ENCODE measurements around the gene SLC2A6. TPM values are rescaled to one million over a fixed set of nuclear protein-coding genes. Genes with fewer than 3 reads are reported as not detected.

Gene SLC2A6
- total and polyA plus RNA-seq, 2 of the 8 experiments (the other 6 are each of a cell fraction or from before 2014, with no cell fraction given), result 16.6 to 17.8 TPM

GRCh38 chr9:133463234-133463863, 15.6 kb downstream of the SLC2A6 start:
- no peak overlapping the region for H2BK5ac ChIP-seq (ENCODE audit: low read depth, low read length)
- no peaks in the 10 kb centered on the region for H3K36me3 ChIP-seq (ENCODE audit: control insufficient read depth in 2 of 4, insufficient read depth in 4 of 4, low read length in 3 of 4)
- peaks cover 0 to 13% of the 10 kb centered on the region in 2 experiments; a peak in 2 of 4 replicates for H3K79me2 ChIP-seq (ENCODE audit: control insufficient read depth in 1 of 2, insufficient read depth in 2 of 2, low read length in 2 of 2)
- H3K14ac ChIP-seq (ENCODE audit: insufficient read length), result no peak overlapping the region
- peak in 1 of 2 experiments; percentile 64 for DNase-seq (ENCODE audit: low read depth in 1 of 2, low spot score in 2 of 2)
- no peak overlapping the region for H2BK15ac ChIP-seq (ENCODE audit: low read length)
- no peak overlapping the region for H3K9ac ChIP-seq (replicated peaks in 1 of 4; ENCODE audit: extremely low read depth in 1 of 4, low read depth in 3 of 4, low read length in 3 of 4)
- H3K23me2 ChIP-seq (ENCODE audit: low read depth, low read length), result peaks cover 7% of the 10 kb centered on the region; the same call in 1 of the 2 replicates
- H2AK5ac ChIP-seq (ENCODE audit: low read depth, low read length), result no peak overlapping the region
- H3K4me1 ChIP-seq (replicated peaks in 1 of 4; ENCODE audit: control insufficient read depth in 3 of 4, insufficient read depth in 4 of 4, low read length in 3 of 4), result peaks cover 2 to 15% (median 11%) of the 10 kb centered on the region in 4 experiments
- 90% methylated on average over 22 of the region's 22 CpGs; no CpG with 5 or more reads in 1 of the 2 experiments for WGBS, 2 experiments (ENCODE audit: extremely low coverage in 1 of 2, insufficient coverage in 1 of 2, insufficient read length in 1 of 2, insufficient replicate concordance in 2 of 2, low coverage in 1 of 2, low lambda C conversion rate in 2 of 2, missing lambda C conversion rate in 1 of 2)
- no peak overlapping the region for H3K4me3 ChIP-seq (ENCODE audit: extremely low read depth in 1 of 4, insufficient read depth in 2 of 4, low read depth in 3 of 4, low read length in 4 of 4)
- H4K20me1 ChIP-seq (replicated peaks in 1 of 2; ENCODE audit: control insufficient read depth in 1 of 2, insufficient read depth in 2 of 2, low read length in 2 of 2), result peaks cover 0 to 8% of the 10 kb centered on the region in 2 experiments
- H3K27me3 ChIP-seq (replicated peaks in 1 of 4; ENCODE audit: control insufficient read depth in 3 of 4, extremely low read depth in 1 of 4, insufficient read depth in 3 of 4, low read length in 3 of 4), result no peaks in the 10 kb centered on the region; a peak in 1 of 7 replicates
- H3K23ac ChIP-seq (ENCODE audit: insufficient read length), result no peak overlapping the region
- H2BK12ac ChIP-seq (ENCODE audit: low read depth, low read length), result no peak overlapping the region; the same call in 1 of the 2 replicates
- CTCF ChIA-PET (ENCODE audit: partially characterized antibody), result interaction anchor here (0.6 to 3.2 kb wide), 27 partner anchors 8 to 264 kb away, joined by 3 to 25 read pairs (median 4); partner anchors contain the start of genes ADAMTS13, REXO4 and SLC2A6
- no peak for FAIRE-seq
- H2BK20ac ChIP-seq (ENCODE audit: low read length), result no peak overlapping the region
- no peak overlapping the region for H2BK120ac ChIP-seq (replicated peaks; ENCODE audit: low read depth, low read length)
- peaks cover 9% of the 10 kb centered on the region for H3K79me1 ChIP-seq (ENCODE audit: low read depth, low read length)
- no peak overlapping the region for H3K27ac ChIP-seq (ENCODE audit: low read depth, low read length)
- H4K91ac ChIP-seq (replicated peaks; ENCODE audit: insufficient read length, low read length), result no peak overlapping the region
- H2AFZ ChIP-seq (ENCODE audit: low read length), result no peak overlapping the region
- no peak overlapping the region for H3K56ac ChIP-seq (replicated peaks; ENCODE audit: insufficient read length, low read depth, low read length)
- POLR2A ChIA-PET (ENCODE audit: partially characterized antibody), result interaction anchor here (0.7 to 1.8 kb wide), 10 partner anchors 9 to 114 kb away, joined by 3 to 6 read pairs (median 4); partner anchors contain the start of gene SLC2A6
- H3K18ac ChIP-seq (ENCODE audit: extremely low read depth, low read length), result no peak overlapping the region
- no peak overlapping the region for H4K8ac ChIP-seq (ENCODE audit: extremely low read depth, insufficient read depth, low read length)
- H3K4ac ChIP-seq (replicated peaks; ENCODE audit: insufficient read length, low read depth, low read length), result no peak overlapping the region
- no peaks in the 10 kb centered on the region for H3K9me3 ChIP-seq (ENCODE audit: insufficient read depth in 2 of 2, low read depth in 1 of 2, low read length in 1 of 2)
- H4K5ac ChIP-seq (ENCODE audit: insufficient read length, low read depth, low read length), result no peak overlapping the region
- H3K4me2 ChIP-seq (ENCODE audit: insufficient read depth in 1 of 2, low read depth in 2 of 2, low read length in 2 of 2), result no peak overlapping the region
- peak; percentile 33 to 53; a peak in 3 of 4 replicates for TF ChIP-seq RAD21 (IDR thresholded peaks at IDR 0.05 in 1 of 2, conservative IDR thresholded peaks at IDR 0.05 in 1 of 2; ENCODE audit: low read depth in 2 of 2, low read length in 2 of 2)
- 0 out of 2 replicates have a peak, but pooled peaks have one; percentile 38 for TF ChIP-seq CREB1 (IDR thresholded peaks at IDR 0.05)
- TF ChIP-seq CHD2 (IDR thresholded peaks at IDR 0.05; ENCODE audit: low read length), result no peak
- TF ChIP-seq TBP (IDR thresholded peaks at IDR 0.05; ENCODE audit: low read depth, low read length), result 0 out of 2 replicates have a peak, but pooled peaks have one; percentile 20
- TF ChIP-seq CTCF (IDR thresholded peaks at IDR 0.05; ENCODE audit: control extremely low read depth in 1 of 3, insufficient read depth in 1 of 3, low read depth in 1 of 3, low read length in 3 of 3), result peak in 2 of 3 experiments; percentile 93 to 97; a peak in 3 of 4 replicates
- TF ChIP-seq RBBP5 (IDR thresholded peaks at IDR 0.05; ENCODE audit: borderline replicate concordance, low read depth, low read length), result no peak
- no peak for TF ChIP-seq MAFK (IDR thresholded peaks at IDR 0.05; ENCODE audit: low read depth, low read length)
- TF ChIP-seq, protein P1, sequence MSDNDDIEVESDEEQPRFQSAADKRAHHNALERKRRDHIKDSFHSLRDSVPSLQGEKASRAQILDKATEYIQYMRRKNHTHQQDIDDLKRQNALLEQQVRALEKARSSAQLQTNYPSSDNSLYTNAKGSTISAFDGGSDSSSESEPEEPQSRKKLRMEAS (IDR thresholded peaks at IDR 0.05), result peak; percentile 44; the same call in 1 of the 2 replicates
- no peak for TF ChIP-seq SP2 (IDR thresholded peaks at IDR 0.05; ENCODE audit: low read length)
